Retinal pigment epithelial cell (primary cell): Measurements from ENCODE around the gene TMEM119.

Experiments used
- DNase-seq: peaks from one replicate; pipeline ENCODE4 v3.0.0-alpha.2; 2010; ENCODE audit warnings: low read depth
- H3K4me3 ChIP-seq: 2 replicates; pipeline ENCODE4 v1.5.1; 2011; ENCODE audit warnings: mild to moderate bottlenecking, low read length, control low read depth, moderate library complexity
- CTCF ChIP-seq: conservative IDR thresholded peaks from 2 replicates; pipeline ENCODE4 v1.5.1; 2011; ENCODE audit warnings: low read depth, low read length, control low read depth, inconsistent platforms

TMEM119 gene

GRCh38 chr12:108589840-108590229, 8.0 kb downstream of the TMEM119 start:
- no peak for TF ChIP-seq CTCF
- DNase-seq: no peak
- H3K4me3 ChIP-seq: no peak overlapping the region

DNA sequence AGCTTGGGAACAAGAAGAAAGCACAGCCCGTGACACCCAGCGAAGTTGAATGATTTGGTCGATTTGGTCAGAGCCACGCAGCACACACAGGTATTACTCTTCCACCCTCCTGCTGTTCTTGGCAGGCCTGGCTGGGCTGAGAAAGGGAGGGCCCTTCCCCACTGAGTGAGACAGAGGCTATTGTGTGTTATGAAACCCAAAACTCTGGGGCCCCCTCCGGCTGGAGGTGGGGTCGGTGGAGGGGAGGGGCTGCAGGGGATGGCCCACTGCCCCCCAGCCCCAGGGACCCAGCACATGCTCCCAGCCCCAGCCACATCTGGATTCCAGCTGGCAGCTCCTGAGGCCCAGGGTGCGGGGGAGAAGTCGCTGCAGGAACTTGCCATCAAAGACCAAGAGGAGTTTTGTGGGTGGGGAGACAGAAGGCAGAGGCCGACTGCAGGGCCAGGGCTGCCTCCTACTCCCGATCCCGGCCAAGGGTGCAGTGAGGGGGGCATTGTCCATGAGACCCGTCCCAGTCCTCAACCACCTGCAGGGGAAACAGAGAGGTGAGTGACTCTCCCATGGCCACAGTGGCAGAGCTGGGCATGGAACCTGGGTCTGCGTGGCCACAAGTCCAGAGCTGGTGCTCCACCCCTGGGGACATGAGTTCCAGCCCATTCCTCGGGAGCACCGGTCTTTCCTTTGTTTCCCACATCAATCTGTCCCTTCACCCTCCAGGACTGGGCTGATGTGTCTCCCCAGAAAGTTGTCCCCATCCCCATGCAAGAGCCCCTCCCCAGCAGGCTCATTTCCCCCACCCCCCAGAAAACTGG, 8.7 kb downstream of the TMEM119 start:
- TF ChIP-seq CTCF: no peak
- DNase-seq: no peak
- no peak overlapping the region for H3K4me3 ChIP-seq

GRCh38 chr12:108587826-108588225, 10.1 kb downstream of the TMEM119 start:
- no peak for TF ChIP-seq CTCF
- H3K4me3 ChIP-seq: no peak overlapping the region
- no peak for DNase-seq

DNA sequence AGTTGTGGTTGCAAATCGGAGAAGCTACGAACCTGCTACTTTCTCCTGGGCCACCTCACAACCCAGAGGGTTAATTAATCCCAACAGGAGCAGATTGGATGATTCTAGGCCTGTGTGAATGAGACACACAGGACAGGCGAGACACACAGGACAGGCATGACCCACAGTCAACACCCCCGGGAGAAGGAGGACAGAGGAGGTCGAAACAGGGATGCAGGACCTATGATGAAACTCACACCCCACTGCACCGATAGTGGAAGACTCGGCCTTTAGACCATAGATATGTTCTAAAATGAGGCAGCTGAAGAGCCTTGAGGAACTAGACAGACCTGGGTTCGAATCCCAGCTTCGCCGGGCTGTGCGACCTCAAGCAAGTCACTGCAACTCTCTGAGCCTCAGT, 11.6 kb downstream of the TMEM119 start:
- no peak for TF ChIP-seq CTCF
- no peak for DNase-seq
- H3K4me3 ChIP-seq: no peak overlapping the region

GRCh38 chr12:108585864-108586263, 12.0 kb downstream of the TMEM119 start:
- no peak for TF ChIP-seq CTCF
- DNase-seq: no peak
- H3K4me3 ChIP-seq: no peak overlapping the region

- DNase-seq: no peak
- no peak for TF ChIP-seq CTCF
- H3K4me3 ChIP-seq: no peak overlapping the region
Observed at GRCh38 chr12:108584456-108585065, 13.3 kb downstream of the TMEM119 start.

DNA sequence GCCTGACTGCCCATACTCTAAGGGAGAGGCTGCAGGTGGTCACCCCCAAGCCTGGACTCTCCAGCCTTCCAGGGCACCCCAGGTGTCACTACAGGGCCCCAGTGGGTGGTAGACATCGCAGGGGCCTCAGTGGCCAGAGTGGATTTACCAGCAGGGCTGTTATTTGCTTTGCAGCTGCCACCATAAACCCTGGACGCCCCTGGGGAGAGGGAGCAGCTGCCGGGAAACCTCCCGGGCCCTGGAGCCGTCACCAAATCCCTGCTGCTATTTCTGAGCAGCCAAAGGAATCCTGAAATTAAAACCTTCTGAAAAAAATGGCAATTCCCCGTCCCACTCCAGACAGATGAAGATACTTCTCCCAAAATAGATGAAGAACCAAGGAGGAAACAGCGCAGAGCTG, 13.9 kb downstream of the TMEM119 start:
- DNase-seq: no peak
- no peak overlapping the region for H3K4me3 ChIP-seq
- TF ChIP-seq CTCF: no peak
